HEK293T (cell line): ENCODE measurements around the gene ZNF69.
"Not testable (repeated sequence)": the region's sequence is repeated elsewhere in the genome, so short reads cannot be mapped to it uniquely, and the experiment has no call there.

ENCODE experiments used
- CTCF ChIA-PET: fragments of 350-600 bp; formaldehyde crosslinking; extraction: SDS; loops from one replicate; lab custom pipeline; 2021; ENCODE audit warnings: antibody characterized with exemption, inconsistent platforms; lab: Yijun Ruan, JAX
- POLR2A ChIA-PET: fragments of 350-600 bp; formaldehyde crosslinking; extraction: SDS; loops from one replicate; lab custom pipeline; 2020; ENCODE audit warnings: antibody characterized with exemption, inconsistent platforms; lab: Yijun Ruan, JAX
- DNase-seq: peaks from one replicate; pipeline ENCODE4 v3.0.0; 2012; ENCODE audit warnings: mixed read lengths; ENCODE audit errors: extremely low spot score
- ARNT ChIP-seq: fragments of 450-650 bp; IDR thresholded peaks from 2 replicates; pipeline ENCODE4 v1.6.1; 2017; ENCODE audit warnings: mild to moderate bottlenecking
- BHLHE40 ChIP-seq: fragments of 450-650 bp; IDR thresholded peaks from 2 replicates; pipeline ENCODE4 v1.6.1; 2016; ENCODE audit warnings: mild to moderate bottlenecking, moderate library complexity, borderline replicate concordance
- CTBP1 ChIP-seq: fragments of 450-650 bp; IDR thresholded peaks from 2 replicates; pipeline ENCODE4 v1.6.1; 2016; ENCODE audit warnings: borderline replicate concordance
- ELF4 ChIP-seq: fragments of 450-650 bp; IDR thresholded peaks from 2 replicates; pipeline ENCODE4 v1.6.1; 2017; ENCODE audit warnings: antibody characterized with exemption
- FOXA1 ChIP-seq: fragments of 450-650 bp; IDR thresholded peaks from 2 replicates; pipeline ENCODE4 v1.6.1; 2016; ENCODE audit warnings: mild to moderate bottlenecking
- FOXK2 ChIP-seq: fragments of 450-650 bp; IDR thresholded peaks from 2 replicates; pipeline ENCODE4 v1.6.1; 2016; ENCODE audit warnings: mild to moderate bottlenecking
- FOXM1 ChIP-seq: fragments of 450-650 bp; IDR thresholded peaks from 2 replicates; pipeline ENCODE4 v1.6.1; 2017; ENCODE audit warnings: mild to moderate bottlenecking, borderline replicate concordance
- HDGF ChIP-seq: fragments of 450-650 bp; IDR thresholded peaks from 2 replicates; pipeline ENCODE4 v1.6.1; 2017; ENCODE audit warnings: antibody characterized with exemption, borderline replicate concordance
- L3MBTL2 ChIP-seq: fragments of 450-650 bp; conservative IDR thresholded peaks from 2 replicates; pipeline ENCODE4 v1.6.1; 2016; ENCODE audit warnings: mild to moderate bottlenecking
- LEF1 ChIP-seq: fragments of 450-650 bp; IDR thresholded peaks from 2 replicates; pipeline ENCODE4 v1.6.1; 2017; ENCODE audit warnings: mild to moderate bottlenecking, borderline replicate concordance
- NFRKB ChIP-seq: fragments of 450-650 bp; IDR thresholded peaks from 2 replicates; pipeline ENCODE4 v1.6.1; 2016; ENCODE audit warnings: mild to moderate bottlenecking, moderate library complexity
- SP1 ChIP-seq: fragments of 450-650 bp; IDR thresholded peaks from 2 replicates; pipeline ENCODE4 v1.6.1; 2017
- SUZ12 ChIP-seq: fragments of 450-650 bp; IDR thresholded peaks from 2 replicates; pipeline ENCODE4 v1.6.1; 2016; ENCODE audit warnings: mild to moderate bottlenecking
- TARDBP ChIP-seq: fragments of 450-650 bp; IDR thresholded peaks from 2 replicates; pipeline ENCODE4 v1.6.1; 2016
- ZNF384 ChIP-seq: fragments of 450-650 bp; IDR thresholded peaks from 2 replicates; pipeline ENCODE4 v1.6.1; 2016
- TF ChIP-seq, protein P1 (sequence below): fragments of 450-650 bp; IDR thresholded peaks from 2 replicates; pipeline ENCODE4 v1.6.1; 2016

ZNF69 gene

DNA sequence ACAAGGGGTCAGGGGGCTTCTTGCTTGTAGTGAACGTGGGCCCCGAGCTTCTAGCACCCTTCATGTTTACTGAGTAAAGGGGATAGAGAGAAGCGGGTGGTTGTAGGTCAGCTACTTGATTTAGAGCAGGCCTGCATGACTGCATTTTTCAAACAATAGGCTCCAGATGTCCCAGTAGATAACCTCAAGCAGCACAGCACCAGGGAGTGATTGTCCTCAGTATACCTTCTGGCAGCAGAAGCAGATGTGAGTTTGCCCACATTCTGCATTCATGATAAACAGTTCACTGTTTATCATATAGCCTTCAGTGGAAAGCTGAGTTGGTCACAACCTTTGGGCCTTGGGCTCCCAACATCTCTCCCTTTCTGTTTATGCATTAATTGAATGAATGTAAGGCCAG is 34.2 kb upstream of the ZNF69 start:
- TF ChIP-seq ELF4 (no peak), NFRKB (no peak), ARNT (no peak), CTBP1 (no peak), SUZ12 (no peak), BHLHE40 (no peak), FOXA1 (no peak), LEF1 (no peak)
- no peak for DNase-seq
- ChIA-PET POLR2A (no interaction called here), CTCF (no interaction called here)

DNA sequence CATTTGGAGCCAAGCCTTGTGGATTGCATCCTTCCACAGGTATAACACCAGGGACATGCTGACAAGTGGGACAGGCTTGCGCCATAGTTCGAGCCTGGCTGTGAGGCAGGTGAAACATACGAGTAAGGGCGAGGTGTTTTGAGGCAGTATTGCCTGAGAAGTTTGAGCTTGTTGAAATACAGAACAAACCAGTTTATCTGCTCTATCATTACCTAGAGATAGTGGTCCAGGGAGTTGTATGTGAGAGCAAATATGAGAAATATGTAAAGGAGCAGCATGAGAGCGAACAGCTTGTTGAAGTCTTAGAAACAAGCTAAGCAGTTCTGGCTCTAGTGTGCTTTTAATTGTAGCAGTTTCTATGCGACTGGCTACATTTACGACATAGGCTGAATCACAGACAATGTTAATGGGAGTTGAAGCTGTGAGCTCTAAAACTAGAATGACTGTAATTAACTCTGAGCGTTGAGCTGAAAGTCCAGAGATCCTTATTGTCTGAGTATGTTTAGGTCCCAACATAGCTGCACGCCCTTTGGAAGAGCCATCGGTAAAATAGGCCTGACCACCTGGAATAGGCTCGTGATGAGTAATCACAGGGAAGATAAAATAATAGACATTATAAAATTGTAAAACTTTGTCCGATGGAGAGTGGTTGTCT is 30.9 kb upstream of the ZNF69 start:
- ChIA-PET POLR2A (no interaction called here), CTCF (no interaction called here)
- TF ChIP-seq TARDBP: no peak
- no peak for TF ChIP-seq NFRKB
- no peak for DNase-seq

DNA sequence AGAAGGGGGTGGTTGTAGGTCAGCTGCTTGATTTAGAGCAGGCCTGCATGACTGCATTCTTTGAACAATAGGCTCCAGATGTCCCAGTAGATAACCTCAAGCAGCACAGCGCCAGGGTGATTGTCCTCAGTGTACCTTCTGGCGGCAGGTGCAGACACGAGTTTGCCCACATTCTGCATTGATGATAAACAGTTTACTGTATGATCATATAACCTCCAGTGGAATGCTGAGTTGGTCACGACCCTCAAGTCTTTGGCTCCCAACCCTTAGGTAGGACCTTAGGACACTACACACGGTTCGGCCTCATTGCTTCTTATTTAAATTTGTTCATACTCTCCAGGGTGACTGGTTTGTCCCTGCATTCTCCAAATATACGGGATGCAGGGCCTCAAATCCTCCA is 26.9 kb upstream of the ZNF69 start:
- TF ChIP-seq, protein P1, sequence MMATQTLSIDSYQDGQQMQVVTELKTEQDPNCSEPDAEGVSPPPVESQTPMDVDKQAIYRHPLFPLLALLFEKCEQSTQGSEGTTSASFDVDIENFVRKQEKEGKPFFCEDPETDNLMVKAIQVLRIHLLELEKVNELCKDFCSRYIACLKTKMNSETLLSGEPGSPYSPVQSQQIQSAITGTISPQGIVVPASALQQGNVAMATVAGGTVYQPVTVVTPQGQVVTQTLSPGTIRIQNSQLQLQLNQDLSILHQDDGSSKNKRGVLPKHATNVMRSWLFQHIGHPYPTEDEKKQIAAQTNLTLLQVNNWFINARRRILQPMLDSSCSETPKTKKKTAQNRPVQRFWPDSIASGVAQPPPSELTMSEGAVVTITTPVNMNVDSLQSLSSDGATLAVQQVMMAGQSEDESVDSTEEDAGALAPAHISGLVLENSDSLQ: no peak
- TF ChIP-seq FOXA1 (no peak), NFRKB (no peak), LEF1 (no peak), SP1 (no peak), TARDBP (no peak), CTBP1 (no peak), FOXK2 (no peak), FOXM1 (no peak), ELF4 (no peak), HDGF (no peak), ZNF384 (no peak), SUZ12 (no peak), BHLHE40 (no peak), L3MBTL2 (no peak), ARNT (no peak)
- CTCF ChIA-PET: no interaction called here
- POLR2A ChIA-PET: no interaction called here
- no peak for DNase-seq

DNA sequence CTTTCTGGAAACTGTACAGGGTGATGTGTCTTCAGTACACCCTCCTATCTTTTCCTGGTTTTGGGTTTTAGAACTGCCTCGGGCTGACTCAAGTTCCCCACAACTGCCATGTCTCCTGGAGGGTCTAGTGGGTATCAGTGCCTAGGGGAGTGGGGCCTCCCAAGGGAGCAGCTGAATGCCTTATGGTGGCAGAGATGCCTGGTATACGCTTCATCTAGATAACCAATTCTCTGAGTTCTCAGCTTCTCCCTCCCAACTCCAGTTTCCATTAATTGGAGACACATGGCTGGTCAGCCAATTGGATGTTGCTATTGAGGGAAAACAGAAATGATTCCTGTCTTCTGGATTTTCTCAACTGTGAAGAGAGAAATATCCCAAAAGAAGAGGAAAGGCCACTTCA is 26.3 kb upstream of the ZNF69 start:
- no peak for DNase-seq
- CTCF ChIA-PET: no interaction called here
- no peak for TF ChIP-seq TARDBP
- TF ChIP-seq SP1: no peak
- TF ChIP-seq FOXM1: no peak
- TF ChIP-seq ELF4: no peak
- no peak for TF ChIP-seq FOXA1
- no peak for TF ChIP-seq CTBP1
- no peak for TF ChIP-seq L3MBTL2
- no peak for TF ChIP-seq NFRKB
- TF ChIP-seq, protein P1: no peak
- TF ChIP-seq ARNT: no peak
- TF ChIP-seq HDGF: no peak
- TF ChIP-seq ZNF384: no peak
- no peak for TF ChIP-seq FOXK2
- TF ChIP-seq BHLHE40: no peak
- no peak for TF ChIP-seq LEF1
- POLR2A ChIA-PET: no interaction called here

DNA sequence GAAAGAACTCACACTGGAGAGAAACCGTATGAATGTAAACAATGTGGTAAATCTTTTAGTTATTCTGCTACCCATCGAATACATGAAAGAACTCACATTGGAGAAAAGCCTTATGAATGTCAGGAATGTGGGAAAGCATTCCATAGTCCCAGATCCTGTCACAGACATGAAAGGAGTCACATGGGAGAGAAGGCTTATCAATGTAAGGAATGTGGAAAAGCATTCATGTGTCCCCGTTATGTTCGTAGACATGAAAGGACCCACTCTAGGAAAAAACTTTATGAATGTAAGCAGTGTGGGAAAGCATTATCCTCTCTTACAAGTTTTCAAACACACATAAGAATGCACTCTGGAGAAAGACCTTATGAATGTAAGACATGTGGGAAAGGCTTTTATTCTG is 19.8 kb upstream of the ZNF69 start:
- POLR2A ChIA-PET, CTCF ChIA-PET: not testable (repeated sequence)

DNA sequence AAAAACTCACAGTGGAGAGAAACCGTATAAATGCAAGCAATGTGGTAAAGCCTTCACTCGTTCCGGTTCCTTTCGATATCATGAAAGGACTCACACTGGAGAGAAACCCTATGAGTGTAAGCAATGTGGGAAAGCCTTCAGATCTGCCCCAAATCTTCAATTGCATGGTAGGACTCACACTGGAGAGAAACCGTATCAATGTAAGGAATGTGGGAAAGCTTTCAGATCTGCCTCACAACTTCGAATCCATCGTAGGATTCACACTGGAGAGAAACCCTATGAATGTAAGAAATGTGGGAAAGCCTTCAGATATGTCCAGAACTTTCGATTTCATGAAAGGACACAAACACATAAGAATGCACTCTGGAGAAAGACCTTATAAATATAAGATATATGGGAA is 19.4 kb upstream of the ZNF69 start:
- no peak for TF ChIP-seq LEF1
- TF ChIP-seq SP1: no peak
- no peak for TF ChIP-seq SUZ12
- POLR2A ChIA-PET: no interaction called here
- DNase-seq: no peak
- CTCF ChIA-PET: no interaction called here

More for the DNA sequence above, 19.8 kb upstream of the ZNF69 start:
- not testable (repeated sequence) for DNase-seq

DNA sequence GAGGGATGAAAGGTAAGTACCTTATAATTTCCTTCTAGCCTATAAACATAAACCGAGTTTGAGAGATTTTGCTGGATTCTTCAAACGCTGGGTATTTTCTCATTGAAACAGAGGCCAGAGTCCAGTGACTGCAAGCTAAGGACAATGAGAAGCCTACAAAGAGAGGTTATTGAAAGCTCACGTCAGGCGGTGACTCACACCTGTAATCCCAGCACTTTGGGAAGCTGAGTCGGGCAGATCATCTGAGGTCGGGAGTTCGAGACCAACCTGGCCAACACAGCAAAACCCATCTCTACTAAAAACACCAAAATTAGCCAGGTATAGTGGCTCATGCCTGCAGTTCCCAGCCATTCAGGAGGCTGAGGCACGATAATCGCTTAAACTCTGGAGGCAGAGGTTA is 15.0 kb upstream of the ZNF69 start:
- POLR2A ChIA-PET: no interaction called here
- no peak for DNase-seq
- CTCF ChIA-PET: no interaction called here
- no peak for TF ChIP-seq SP1
- no peak for TF ChIP-seq CTBP1
- TF ChIP-seq, protein P1: no peak
- no peak for TF ChIP-seq SUZ12
- no peak for TF ChIP-seq FOXK2
- TF ChIP-seq LEF1: no peak
- TF ChIP-seq ARNT: no peak
- TF ChIP-seq HDGF: no peak
